PC-3 (cell line): ENCODE data around the gene UGT2B17.
"Not testable (repeated sequence)": the region's sequence is repeated elsewhere in the genome, so short reads cannot be mapped to it uniquely, and the experiment has no call there.

ENCODE experiments used
- CTCF ChIP-seq: fragments of 300-600 bp; sonication (generic); conservative IDR thresholded peaks from 2 replicates; pipeline ENCODE4 v1.5.1; 2017; ENCODE audit warnings: antibody characterized with exemption, low read depth, mild to moderate bottlenecking, low read length
- EZH2 ChIP-seq: fragments of 300-600 bp; sonication (generic); IDR thresholded peaks from one replicate; pipeline ENCODE4 v1.6.1; 2017; ENCODE audit warnings: antibody characterized with exemption, mild to moderate bottlenecking, low read length; ENCODE audit not compliant: unreplicated experiment
- EZH2phosphoT487 ChIP-seq: fragments of 300-600 bp; sonication (generic); IDR thresholded peaks from 2 replicates; pipeline ENCODE4 v1.6.1; 2018; ENCODE audit warnings: mild to moderate bottlenecking, antibody characterized with exemption, low read length, borderline replicate concordance

- not testable (repeated sequence) for TF ChIP-seq CTCF, EZH2, EZH2phosphoT487
Measured at GRCh38 chr4:68560364-68561070, 15.6 kb downstream of the UGT2B17 start.
